Fibroblast of lung (primary cell): ENCODE results near the gene USP44. TPM values are rescaled to one million over a fixed set of nuclear protein-coding genes. Genes with fewer than 3 reads are reported as not detected.

Experiments
- DNase-seq, 2 donors: peaks; one replicate each; pipeline versions ENCODE4 v3.0.0 to v3.0.0-alpha.2; 2010; ENCODE audit warnings: low read depth in 2 of 2
- H2AFZ ChIP-seq: 2 replicates; pipeline ENCODE4 v1.5.1; 2012; ENCODE audit warnings: low read length, control low read depth, inconsistent platforms
- H3K27ac ChIP-seq: 2 replicates; pipeline ENCODE4 v1.5.1; 2011; ENCODE audit warnings: low read length, control low read depth; ENCODE audit not compliant: insufficient read depth
- H3K27me3 ChIP-seq: 2 replicates; pipeline ENCODE4 v1.5.1; 2011; ENCODE audit warnings: mild to moderate bottlenecking, low read length; ENCODE audit not compliant: control insufficient read depth, insufficient read depth
- H3K36me3 ChIP-seq: 2 replicates; pipeline ENCODE4 v1.5.1; 2011; ENCODE audit warnings: low read length; ENCODE audit not compliant: control insufficient read depth, insufficient read depth
- H3K4me1 ChIP-seq: 2 replicates; pipeline ENCODE4 v1.5.1; 2011; ENCODE audit warnings: low read length; ENCODE audit not compliant: control insufficient read depth, insufficient read depth; ENCODE audit errors: extremely low read depth
- H3K4me2 ChIP-seq: 2 replicates; pipeline ENCODE4 v1.5.1; 2011; ENCODE audit warnings: low read length, control low read depth; ENCODE audit not compliant: insufficient read depth; ENCODE audit errors: extremely low read depth
- H3K4me3 ChIP-seq, 4 experiments: fragments of 200-600 bp in 1 of 4; sonication (generic) in 1 of 4; replicated peaks in 1 of 4; 2 replicates each; pipeline ENCODE4 v1.5.1; 2011 to 2016; ENCODE audit warnings: low read length in 4 of 4, low read depth in 3 of 4, mild to moderate bottlenecking in 3 of 4, control low read depth in 2 of 4, inconsistent platforms in 1 of 4, mixed read lengths in 1 of 4; ENCODE audit not compliant: insufficient read depth in 1 of 4; ENCODE audit errors: control extremely low read depth in 1 of 4
- H3K79me2 ChIP-seq: 2 replicates; pipeline ENCODE4 v1.5.1; 2012; ENCODE audit warnings: mild to moderate bottlenecking, low read length, inconsistent platforms; ENCODE audit not compliant: control insufficient read depth, insufficient read depth
- H3K9ac ChIP-seq: 2 replicates; pipeline ENCODE4 v1.5.1; 2011; ENCODE audit warnings: mild to moderate bottlenecking, low read length, control low read depth; ENCODE audit not compliant: insufficient read depth
- H3K9me3 ChIP-seq: 2 replicates; pipeline ENCODE4 v1.5.1; 2012; ENCODE audit warnings: low read depth, low read length; ENCODE audit not compliant: control insufficient read depth, insufficient read depth
- H4K20me1 ChIP-seq: 2 replicates; pipeline ENCODE4 v1.5.1; 2011; ENCODE audit warnings: low read length; ENCODE audit not compliant: control insufficient read depth, insufficient read depth; ENCODE audit errors: extremely low read depth
- EZH2 ChIP-seq: IDR thresholded peaks from 2 replicates; pipeline ENCODE4 v1.5.1; 2012; ENCODE audit warnings: low read length, control low read depth, mild to moderate bottlenecking; ENCODE audit errors: missing control alignments
- polyA plus RNA-seq, 2 donors: library from polyadenylated mRNA; depleted of rRNA in 1 of 2; stranded (reverse) in 1 of 2; unstranded in 1 of 2; fragments of >200 nt; gene quantifications; 2 replicates each; pipeline ENCODE4 v1.2.1, GENCODE V29; 2011 to 2012; ENCODE audit warnings: missing spikeins in 1 of 2
- total RNA-seq: library from RNA; depleted of rRNA; stranded (reverse); fragments of >200 nt; gene quantifications from 2 replicates; pipeline ENCODE4 v1.2.1, GENCODE V29; 2014
- TF ChIP-seq, protein P1 (sequence below), 2 donors: IDR thresholded peaks in 1 of 2; conservative IDR thresholded peaks in 1 of 2; 1 replicate in 1 of 2; 2 replicates in 1 of 2; pipeline ENCODE4 v1.5.1; 2011 to 2012; ENCODE audit warnings: low read length in 2 of 2, control low read depth in 1 of 2, inconsistent platforms in 1 of 2, low read depth in 1 of 2, mild to moderate bottlenecking in 1 of 2

The USP44 gene
- total and polyA plus RNA-seq, 2 donors (not counting 1 experiment from before 2014, with no cell fraction given), result 7.0 to 27.4 TPM

DNA sequence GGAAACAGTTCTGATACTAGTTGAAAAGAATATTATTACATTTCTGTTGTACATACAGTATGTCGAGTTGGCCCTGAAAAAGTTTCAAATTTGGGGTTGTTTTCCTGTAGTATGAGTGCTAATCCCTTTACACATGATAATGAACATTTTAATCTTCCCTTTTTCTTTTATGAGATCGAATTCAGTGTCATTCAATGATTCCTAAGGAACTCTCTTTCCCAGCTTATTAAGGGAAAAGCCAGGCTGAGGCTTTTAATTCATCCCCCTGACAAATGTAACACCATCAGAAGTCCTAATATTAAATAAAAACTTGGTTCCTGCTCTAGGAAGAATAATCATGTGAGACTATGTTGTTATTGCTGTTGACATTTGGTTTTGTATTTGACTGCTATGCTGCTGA, 42.9 kb upstream of the USP44 start:
- no peaks in the 10 kb centered on the region for H3K27me3 ChIP-seq
- no peak overlapping the region for H3K4me3 ChIP-seq
- H3K27ac ChIP-seq, result no peak overlapping the region
- H3K79me2 ChIP-seq, result no peaks in the 10 kb centered on the region
- H3K36me3 ChIP-seq, result no peaks in the 10 kb centered on the region
- no peaks in the 10 kb centered on the region for H3K9me3 ChIP-seq
- no peak for DNase-seq
- H4K20me1 ChIP-seq, result no peaks in the 10 kb centered on the region
- H3K4me2 ChIP-seq, result no peak overlapping the region
- H3K4me1 ChIP-seq, result peaks cover 5% of the 10 kb centered on the region
- TF ChIP-seq, protein P1, sequence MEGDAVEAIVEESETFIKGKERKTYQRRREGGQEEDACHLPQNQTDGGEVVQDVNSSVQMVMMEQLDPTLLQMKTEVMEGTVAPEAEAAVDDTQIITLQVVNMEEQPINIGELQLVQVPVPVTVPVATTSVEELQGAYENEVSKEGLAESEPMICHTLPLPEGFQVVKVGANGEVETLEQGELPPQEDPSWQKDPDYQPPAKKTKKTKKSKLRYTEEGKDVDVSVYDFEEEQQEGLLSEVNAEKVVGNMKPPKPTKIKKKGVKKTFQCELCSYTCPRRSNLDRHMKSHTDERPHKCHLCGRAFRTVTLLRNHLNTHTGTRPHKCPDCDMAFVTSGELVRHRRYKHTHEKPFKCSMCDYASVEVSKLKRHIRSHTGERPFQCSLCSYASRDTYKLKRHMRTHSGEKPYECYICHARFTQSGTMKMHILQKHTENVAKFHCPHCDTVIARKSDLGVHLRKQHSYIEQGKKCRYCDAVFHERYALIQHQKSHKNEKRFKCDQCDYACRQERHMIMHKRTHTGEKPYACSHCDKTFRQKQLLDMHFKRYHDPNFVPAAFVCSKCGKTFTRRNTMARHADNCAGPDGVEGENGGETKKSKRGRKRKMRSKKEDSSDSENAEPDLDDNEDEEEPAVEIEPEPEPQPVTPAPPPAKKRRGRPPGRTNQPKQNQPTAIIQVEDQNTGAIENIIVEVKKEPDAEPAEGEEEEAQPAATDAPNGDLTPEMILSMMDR (conservative IDR thresholded peaks at IDR 0.05 in 1 of 2, IDR thresholded peaks at IDR 0.05 in 1 of 2; ENCODE audit: low read depth in 1 of 2, low read length in 2 of 2), result no peak
- TF ChIP-seq EZH2, result no peak
- H2AFZ ChIP-seq, result no peak overlapping the region
- H3K9ac ChIP-seq, result no peak overlapping the region

- no peak for DNase-seq
- Histone ChIP-seq H3K9ac (no peak overlapping the region), H3K27ac (no peak overlapping the region), H2AFZ (peak overlapping the region; percentile 62), H3K4me1 (peaks cover 5% of the 10 kb centered on the region), H3K27me3 (no peaks in the 10 kb centered on the region), H3K36me3 (no peaks in the 10 kb centered on the region), H3K4me3 (no peak overlapping the region), H3K9me3 (no peaks in the 10 kb centered on the region), H3K4me2 (peak overlapping the region; percentile 59), H4K20me1 (no peaks in the 10 kb centered on the region), H3K79me2 (no peaks in the 10 kb centered on the region)
- TF ChIP-seq EZH2, result no peak
- TF ChIP-seq, protein P1 (conservative IDR thresholded peaks at IDR 0.05 in 1 of 2, IDR thresholded peaks at IDR 0.05 in 1 of 2; ENCODE audit: low read depth in 1 of 2, low read length in 2 of 2), result no peak
These were observed 42.1 kb upstream of the USP44 start for GRCh38 chr12:95593266-95593871.

GRCh38 chr12:95591731-95592130, 40.5 kb upstream of the USP44 start:
- no peaks in the 10 kb centered on the region for H4K20me1 ChIP-seq
- H3K27me3 ChIP-seq, result no peaks in the 10 kb centered on the region
- H3K9ac ChIP-seq, result no peak overlapping the region
- H2AFZ ChIP-seq, result no peak overlapping the region
- TF ChIP-seq, protein P1 (conservative IDR thresholded peaks at IDR 0.05 in 1 of 2, IDR thresholded peaks at IDR 0.05 in 1 of 2; ENCODE audit: low read depth in 1 of 2, low read length in 2 of 2), result no peak
- no peak for TF ChIP-seq EZH2
- no peak overlapping the region for H3K27ac ChIP-seq
- no peak overlapping the region for H3K4me2 ChIP-seq
- H3K79me2 ChIP-seq, result no peaks in the 10 kb centered on the region
- H3K4me1 ChIP-seq, result peaks cover 5% of the 10 kb centered on the region
- no peaks in the 10 kb centered on the region for H3K36me3 ChIP-seq
- no peak overlapping the region for H3K4me3 ChIP-seq
- DNase-seq, result peak in 1 of 2 donors; percentile 65
- H3K9me3 ChIP-seq, result no peaks in the 10 kb centered on the region
